Measurements from ENCODE around the gene UCK2. TPM values are rescaled to one million over a fixed set of nuclear protein-coding genes. Genes with fewer than 3 reads are reported as not detected.

The UCK2 gene
- total and polyA plus RNA-seq, 10 of the 15 experiments (the other 5 are each of a cell fraction or from before 2014, with no cell fraction given), result 55.3 to 106 (median 84.9) TPM

DNA sequence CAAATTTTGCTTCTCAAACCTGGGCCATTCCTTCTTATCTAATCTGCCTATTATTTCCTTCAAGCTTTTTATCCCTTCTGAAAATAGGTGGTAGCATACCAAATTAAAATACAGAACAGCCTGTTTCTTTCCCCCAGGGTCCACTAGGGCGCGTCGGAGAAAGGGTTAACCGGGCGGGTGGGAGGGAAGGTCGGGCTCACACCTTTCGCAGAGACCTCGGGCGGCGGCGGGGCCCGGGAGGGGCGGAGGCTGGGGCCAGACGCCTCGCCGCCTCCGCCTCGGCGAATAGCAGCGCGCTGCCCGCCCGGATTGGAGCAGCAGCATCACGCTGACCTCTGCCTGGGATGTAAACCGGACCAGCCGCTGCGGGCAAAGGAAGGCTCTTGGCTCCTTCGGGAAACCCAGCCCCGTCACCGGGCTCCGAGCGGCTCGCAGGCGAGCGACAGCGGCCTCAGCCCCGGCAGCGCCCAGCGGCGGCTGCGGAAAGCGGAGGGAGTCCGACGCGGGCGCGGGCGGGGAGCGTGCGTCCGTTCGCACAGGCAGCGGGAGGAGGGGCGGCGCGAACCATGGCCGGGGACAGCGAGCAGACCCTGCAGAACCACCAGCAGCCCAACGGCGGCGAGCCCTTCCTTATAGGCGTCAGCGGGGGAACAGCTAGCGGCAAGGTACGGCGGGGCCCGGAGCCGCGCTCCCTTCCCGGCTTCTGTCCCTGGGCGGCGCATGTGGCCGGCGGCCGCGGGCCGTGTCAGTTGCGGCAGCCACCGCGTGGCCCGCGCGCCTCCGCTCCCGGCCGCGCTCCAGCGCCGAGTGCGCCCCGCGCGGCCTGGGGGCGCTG, at the start of gene UCK2 (continued):
- TF ChIP-seq TCF3 (IDR thresholded peaks at IDR 0.05; ENCODE audit: borderline replicate concordance, insufficient read depth, low read depth, low read length) (peak; percentile 14; the same call in 1 of the 2 replicates), HCFC1 (IDR thresholded peaks at IDR 0.05; ENCODE audit: low read length) (0 out of 2 replicates have a peak, but pooled peaks have one; percentile 3), ETV6 (conservative IDR thresholded peaks at IDR 0.05 in 1 of 2, IDR thresholded peaks at IDR 0.05 in 1 of 2; ENCODE audit: borderline replicate concordance in 1 of 2, low read depth in 1 of 2) (no peak), CBX3 (IDR thresholded peaks at IDR 0.05; ENCODE audit: borderline replicate concordance, low read depth) (no peak), ZNF384 (IDR thresholded peaks at IDR 0.05; ENCODE audit: borderline replicate concordance, low read depth, low read length) (no peak), JUNB (IDR thresholded peaks at IDR 0.05) (no peak), SMARCA5 (IDR thresholded peaks at IDR 0.05) (peak; percentile 83), STAT1 (conservative IDR thresholded peaks at IDR 0.05) (0 out of 2 replicates have a peak, but pooled peaks have one; percentile 9), PAX5 (IDR thresholded peaks at IDR 0.05; ENCODE audit: borderline replicate concordance, low read depth, low read length) (peak; percentile 24; the same call in 1 of the 2 replicates), EZH2 (IDR thresholded peaks at IDR 0.05; ENCODE audit: borderline replicate concordance, control insufficient read depth, low read depth, low read length) (no peak), MYB (IDR thresholded peaks at IDR 0.05; ENCODE audit: borderline replicate concordance, low read depth, low read length) (no peak), BHLHE40 (IDR thresholded peaks at IDR 0.05; ENCODE audit: borderline replicate concordance in 1 of 2, low read depth in 2 of 2, low read length in 1 of 2) (peak in 1 of 2 experiments; percentile 61; a peak in 1 of 4 replicates), ESRRA (IDR thresholded peaks at IDR 0.05; ENCODE audit: low read length) (no peak), POLR2A (IDR thresholded peaks at IDR 0.05; ENCODE audit: low read depth, low read length) (peak; percentile 66), ATF7 (IDR thresholded peaks at IDR 0.05; ENCODE audit: low read depth) (no peak), BACH1 (IDR thresholded peaks at IDR 0.05; ENCODE audit: borderline replicate concordance) (peak; percentile 26; the same call in 1 of the 2 replicates), SRF (IDR thresholded peaks at IDR 0.05; ENCODE audit: low read depth in 2 of 2, low read length in 2 of 2) (no peak), IKZF1 (conservative IDR thresholded peaks at IDR 0.05) (peak; percentile 85), MEF2B (IDR thresholded peaks at IDR 0.05; ENCODE audit: partially characterized antibody, poor library complexity, severe bottlenecking) (no peak), HDAC2 (IDR thresholded peaks at IDR 0.05) (no peak), NFYB (IDR thresholded peaks at IDR 0.05; ENCODE audit: insufficient read depth, low read depth, low read length) (peak; percentile 76; the same call in 1 of the 2 replicates), ZSCAN29 (IDR thresholded peaks at IDR 0.05) (no peak)
- TF ChIP-seq, protein P1, sequence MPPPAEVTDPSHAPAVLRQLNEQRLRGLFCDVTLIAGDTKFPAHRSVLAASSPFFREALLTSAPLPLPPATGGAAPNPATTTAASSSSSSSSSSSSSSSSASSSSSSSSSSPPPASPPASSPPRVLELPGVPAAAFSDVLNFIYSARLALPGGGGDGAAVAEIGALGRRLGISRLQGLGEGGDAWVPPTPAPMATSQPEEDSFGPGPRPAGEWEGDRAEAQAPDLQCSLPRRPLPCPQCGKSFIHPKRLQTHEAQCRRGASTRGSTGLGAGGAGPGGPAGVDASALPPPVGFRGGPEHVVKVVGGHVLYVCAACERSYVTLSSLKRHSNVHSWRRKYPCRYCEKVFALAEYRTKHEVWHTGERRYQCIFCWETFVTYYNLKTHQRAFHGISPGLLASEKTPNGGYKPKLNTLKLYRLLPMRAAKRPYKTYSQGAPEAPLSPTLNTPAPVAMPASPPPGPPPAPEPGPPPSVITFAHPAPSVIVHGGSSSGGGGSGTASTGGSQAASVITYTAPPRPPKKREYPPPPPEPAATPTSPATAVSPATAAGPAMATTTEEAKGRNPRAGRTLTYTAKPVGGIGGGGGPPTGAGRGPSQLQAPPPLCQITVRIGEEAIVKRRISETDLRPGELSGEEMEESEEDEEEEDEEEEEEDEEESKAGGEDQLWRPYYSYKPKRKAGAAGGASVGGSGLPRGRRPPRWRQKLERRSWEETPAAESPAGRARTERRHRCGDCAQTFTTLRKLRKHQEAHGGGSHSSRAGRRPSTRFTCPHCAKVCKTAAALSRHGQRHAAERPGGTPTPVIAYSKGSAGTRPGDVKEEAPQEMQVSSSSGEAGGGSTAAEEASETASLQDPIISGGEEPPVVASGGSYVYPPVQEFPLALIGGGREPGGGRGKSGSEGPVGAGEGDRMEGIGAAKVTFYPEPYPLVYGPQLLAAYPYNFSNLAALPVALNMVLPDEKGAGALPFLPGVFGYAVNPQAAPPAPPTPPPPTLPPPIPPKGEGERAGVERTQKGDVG (CRISPR knock-in tag; IDR thresholded peaks at IDR 0.05), result no peak
- TF ChIP-seq, protein P2, sequence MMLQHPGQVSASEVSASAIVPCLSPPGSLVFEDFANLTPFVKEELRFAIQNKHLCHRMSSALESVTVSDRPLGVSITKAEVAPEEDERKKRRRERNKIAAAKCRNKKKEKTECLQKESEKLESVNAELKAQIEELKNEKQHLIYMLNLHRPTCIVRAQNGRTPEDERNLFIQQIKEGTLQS (IDR thresholded peaks at IDR 0.05; ENCODE audit: borderline replicate concordance, extremely low read depth, low read depth, low read length), result no peak
- TF ChIP-seq, protein P3, sequence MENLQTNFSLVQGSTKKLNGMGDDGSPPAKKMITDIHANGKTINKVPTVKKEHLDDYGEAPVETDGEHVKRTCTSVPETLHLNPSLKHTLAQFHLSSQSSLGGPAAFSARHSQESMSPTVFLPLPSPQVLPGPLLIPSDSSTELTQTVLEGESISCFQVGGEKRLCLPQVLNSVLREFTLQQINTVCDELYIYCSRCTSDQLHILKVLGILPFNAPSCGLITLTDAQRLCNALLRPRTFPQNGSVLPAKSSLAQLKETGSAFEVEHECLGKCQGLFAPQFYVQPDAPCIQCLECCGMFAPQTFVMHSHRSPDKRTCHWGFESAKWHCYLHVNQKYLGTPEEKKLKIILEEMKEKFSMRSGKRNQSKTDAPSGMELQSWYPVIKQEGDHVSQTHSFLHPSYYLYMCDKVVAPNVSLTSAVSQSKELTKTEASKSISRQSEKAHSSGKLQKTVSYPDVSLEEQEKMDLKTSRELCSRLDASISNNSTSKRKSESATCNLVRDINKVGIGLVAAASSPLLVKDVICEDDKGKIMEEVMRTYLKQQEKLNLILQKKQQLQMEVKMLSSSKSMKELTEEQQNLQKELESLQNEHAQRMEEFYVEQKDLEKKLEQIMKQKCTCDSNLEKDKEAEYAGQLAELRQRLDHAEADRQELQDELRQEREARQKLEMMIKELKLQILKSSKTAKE (IDR thresholded peaks at IDR 0.05; ENCODE audit: low read depth, poor library complexity, severe bottlenecking), result no peak
